HG02943 (cell line): ENCODE results near the gene WWOX.

Source experiments
- ATAC-seq: cut with Tn5 transposase; IDR thresholded peaks from one replicate; pipeline ENCODE4 v1.9.1; 2021; ENCODE audit warnings: mild to moderate bottlenecking, low read depth, moderate library complexity; ENCODE audit not compliant: unreplicated experiment

The WWOX gene

GRCh38 chr16:78381060-78381459 is 281.6 kb downstream of the WWOX start:
- ATAC-seq: no peak

DNA sequence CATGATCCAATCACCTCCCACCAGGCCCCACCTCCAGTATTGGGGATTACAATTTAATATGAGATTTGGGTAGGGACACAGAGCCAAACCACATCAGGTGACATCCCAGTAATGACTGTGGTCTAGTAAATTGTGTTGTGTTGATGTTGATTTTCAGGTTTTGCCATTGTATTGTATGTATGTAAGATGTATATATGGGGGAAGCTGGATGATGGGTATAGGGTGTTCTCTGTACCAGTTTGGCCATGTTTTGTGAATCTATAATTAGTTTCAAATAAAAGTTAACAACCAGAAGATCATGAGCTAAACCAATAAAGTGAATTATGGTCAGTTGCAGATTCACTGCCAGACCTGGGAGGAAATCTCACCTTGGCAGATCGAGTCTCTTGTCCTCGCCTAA is 283.7 kb downstream of the WWOX start:
- no peak for ATAC-seq

GRCh38 chr16:78385086-78385805 is 285.8 kb downstream of the WWOX start:
- ATAC-seq: no peak

- no peak for ATAC-seq
These were observed 287.3 kb downstream of the WWOX start for GRCh38 chr16:78386557-78387324.

DNA sequence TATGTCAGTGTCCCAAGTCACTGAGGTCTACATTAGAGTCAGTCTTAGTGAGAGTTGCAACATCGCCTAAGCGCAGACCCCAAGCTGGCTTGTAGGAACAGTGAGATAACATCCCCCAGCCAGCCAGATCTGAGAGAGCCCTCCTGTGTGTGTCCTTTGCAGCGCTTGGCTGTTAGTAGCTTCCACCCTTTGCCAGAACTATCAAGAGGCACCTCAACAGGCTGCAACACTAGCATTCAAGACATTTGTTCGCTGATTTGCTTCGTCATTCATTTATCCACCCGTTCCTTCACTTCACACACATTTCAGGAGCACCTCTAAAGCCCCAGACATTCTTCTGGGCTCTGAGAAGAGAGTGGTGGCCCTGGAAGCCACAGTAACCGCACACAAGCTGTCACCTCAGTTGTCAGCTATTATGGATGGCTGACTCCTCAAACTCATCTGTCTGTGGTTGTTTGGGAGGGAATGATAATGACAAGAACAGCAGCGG is 289.6 kb downstream of the WWOX start:
- ATAC-seq: no peak

- ATAC-seq: no peak
These were observed 290.6 kb downstream of the WWOX start for GRCh38 chr16:78390092-78390491.

GRCh38 chr16:78390508-78391324 is 291.3 kb downstream of the WWOX start:
- no peak for ATAC-seq

DNA sequence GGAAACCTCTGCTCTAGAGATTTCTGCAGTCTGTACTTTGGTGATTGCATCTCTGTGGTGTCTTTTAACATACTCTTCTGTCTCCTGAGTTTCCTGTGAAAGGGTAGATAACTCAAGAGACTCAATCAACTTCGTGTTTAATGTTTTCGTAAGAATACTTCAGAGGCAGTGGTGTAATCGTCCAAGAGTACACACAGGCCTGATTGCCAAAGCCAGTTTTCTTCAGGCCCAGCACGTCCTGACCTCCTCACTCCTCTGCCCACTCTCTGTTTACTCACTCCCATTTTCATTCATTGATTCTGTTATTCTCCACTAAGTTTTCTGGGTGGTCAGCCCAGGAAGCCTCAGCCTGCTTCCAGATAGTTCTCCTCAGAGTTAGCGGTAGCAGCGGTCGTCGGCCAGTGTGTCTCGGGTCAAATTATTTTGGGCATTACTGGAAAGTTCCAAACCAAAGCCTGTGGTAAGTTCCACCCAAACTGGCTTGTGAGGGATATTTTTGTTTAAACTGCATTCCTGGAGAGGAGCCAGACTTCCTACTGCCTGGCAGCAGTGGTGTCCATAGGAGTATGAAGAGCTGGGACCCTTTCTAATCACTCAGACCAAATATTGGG is 293.2 kb downstream of the WWOX start:
- ATAC-seq: no peak

DNA sequence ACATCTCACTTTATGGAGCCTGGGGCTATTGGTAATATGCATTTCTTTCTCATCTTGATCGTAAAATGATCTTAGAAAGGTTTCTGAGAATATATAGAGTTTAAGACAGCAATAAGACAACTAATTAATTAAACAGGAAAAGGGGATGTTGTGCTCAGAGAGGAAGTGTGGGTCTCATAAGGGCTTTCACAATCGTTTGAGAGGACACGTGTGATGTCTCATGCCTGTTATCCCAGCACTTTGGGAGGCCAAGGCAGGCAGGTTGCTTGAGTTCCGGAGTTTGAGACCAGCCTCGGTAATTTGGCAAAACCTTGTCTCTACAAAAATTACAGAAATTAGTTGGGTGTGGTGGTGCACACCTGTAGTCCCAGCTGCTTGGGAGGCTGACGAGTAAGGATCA is 295.6 kb downstream of the WWOX start:
- no peak for ATAC-seq

GRCh38 chr16:78396046-78396445 is 296.6 kb downstream of the WWOX start:
- no peak for ATAC-seq

DNA sequence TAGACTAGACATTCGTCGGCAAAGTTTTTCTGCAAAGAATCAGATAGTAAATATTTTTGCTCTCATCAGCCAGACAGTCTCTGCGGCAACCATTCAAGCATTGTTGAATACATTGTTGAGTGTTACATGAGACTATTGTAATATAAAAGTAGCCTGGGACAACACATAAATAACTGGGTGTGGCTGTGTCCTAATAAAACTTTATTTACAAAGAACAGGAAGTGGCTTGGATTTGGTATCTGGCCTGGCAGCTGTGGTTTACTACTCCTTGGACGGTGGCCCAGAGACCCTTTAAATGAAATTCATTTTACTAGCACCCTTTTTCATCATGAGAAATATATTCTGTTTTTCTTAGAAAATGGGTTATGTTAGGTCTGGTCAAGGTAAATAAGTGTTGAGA is 297.2 kb downstream of the WWOX start:
- no peak for ATAC-seq

DNA sequence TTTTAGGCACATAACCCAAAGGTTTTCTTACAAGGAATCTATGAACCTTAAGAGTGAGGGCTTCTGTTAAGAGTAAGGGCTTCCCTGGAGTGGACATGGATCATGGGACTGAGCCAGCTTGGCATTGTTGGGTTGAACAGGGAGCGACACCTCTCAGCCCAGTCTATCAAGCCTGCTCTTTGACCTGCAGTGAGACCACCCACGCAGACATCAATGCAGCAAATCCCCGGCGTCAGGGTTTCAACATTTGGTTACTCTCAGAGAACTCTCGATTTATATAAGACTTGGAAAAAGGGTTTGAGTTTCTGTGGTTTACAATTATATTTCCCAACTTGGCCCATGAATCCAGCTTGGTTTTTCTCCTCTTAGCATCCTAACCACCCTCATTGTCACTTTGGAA is 299.9 kb downstream of the WWOX start:
- ATAC-seq: no peak

GRCh38 chr16:78402833-78403232 is 303.4 kb downstream of the WWOX start:
- ATAC-seq: no peak

DNA sequence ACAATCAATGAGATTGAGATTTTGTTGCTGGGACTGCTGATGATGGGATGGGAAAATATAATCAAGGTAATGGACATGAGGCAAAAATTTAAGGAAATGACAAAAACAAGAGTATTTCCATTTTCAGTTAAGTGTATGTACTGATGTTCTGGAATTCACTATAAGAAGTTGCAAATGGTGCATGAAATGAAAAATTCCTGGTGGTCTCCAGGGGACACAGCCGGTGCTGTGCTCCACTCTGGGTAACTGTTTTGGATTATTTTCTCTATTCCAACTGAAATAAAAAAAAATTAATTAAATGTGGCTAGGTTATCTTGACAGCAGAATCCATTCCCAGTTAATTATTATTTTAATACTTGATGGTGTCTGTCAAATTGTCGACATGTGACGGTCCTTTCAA is 305.6 kb downstream of the WWOX start:
- no peak for ATAC-seq

DNA sequence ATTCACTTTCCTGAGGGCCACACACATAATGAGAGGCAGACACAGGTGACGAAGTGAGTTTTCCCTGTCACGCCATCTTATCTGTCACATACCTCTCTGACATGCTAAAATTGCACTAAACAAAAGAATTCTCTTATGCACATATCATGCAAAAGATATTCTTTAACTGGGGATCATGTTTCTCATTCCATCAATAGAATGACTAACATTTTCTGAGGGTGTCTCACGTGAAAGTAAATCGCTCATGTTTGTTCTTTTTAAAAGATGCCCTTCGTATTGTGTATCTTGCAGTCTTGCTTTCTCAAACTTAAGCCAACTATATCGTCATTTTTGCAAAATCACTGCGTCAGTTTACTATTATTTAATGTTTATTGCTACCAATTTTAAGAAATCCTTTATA is 306.4 kb downstream of the WWOX start:
- no peak for ATAC-seq

DNA sequence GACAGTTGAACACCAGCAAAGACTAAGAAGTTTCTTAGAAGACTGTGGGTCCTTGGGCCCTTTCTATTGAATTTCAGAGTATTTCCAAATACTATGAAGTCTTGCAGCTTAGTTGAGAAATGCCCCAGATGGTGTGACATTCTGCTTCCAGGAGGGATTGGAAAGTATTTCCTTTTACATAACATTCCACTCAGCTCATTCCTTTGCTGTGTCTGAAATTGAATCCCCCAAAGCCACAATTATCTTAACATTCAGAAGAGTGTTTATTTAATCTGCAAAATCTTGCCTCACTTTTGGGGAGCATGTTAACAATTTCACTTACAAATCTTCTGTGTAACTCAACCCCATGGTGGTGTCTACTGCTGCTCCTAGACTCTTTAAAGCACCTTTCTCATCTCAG is 307.7 kb downstream of the WWOX start:
- no peak for ATAC-seq

- ATAC-seq: no peak
These were observed 314.2 kb downstream of the WWOX start for GRCh38 chr16:78413651-78414050.

GRCh38 chr16:78415013-78415412 is 315.6 kb downstream of the WWOX start:
- ATAC-seq: no peak

DNA sequence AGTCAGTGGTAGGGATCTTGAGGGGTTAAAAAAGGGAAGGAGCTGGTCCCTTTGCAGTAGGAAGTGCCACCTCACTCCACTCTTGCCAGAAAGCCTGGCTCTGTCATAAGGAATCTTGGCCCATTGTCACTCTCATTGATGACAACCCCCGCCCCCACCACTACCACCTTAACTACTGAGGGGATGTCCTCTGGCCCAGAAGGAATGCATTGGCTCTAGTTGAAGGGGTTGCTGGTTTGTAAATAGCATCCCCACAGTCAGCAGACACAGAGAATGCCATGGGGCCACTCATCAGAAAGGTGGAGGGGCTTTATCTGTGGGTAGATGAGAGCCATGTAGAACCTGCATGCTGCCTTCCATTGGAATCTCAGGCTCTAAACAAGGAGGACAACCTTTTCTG is 316.2 kb downstream of the WWOX start:
- ATAC-seq: no peak

DNA sequence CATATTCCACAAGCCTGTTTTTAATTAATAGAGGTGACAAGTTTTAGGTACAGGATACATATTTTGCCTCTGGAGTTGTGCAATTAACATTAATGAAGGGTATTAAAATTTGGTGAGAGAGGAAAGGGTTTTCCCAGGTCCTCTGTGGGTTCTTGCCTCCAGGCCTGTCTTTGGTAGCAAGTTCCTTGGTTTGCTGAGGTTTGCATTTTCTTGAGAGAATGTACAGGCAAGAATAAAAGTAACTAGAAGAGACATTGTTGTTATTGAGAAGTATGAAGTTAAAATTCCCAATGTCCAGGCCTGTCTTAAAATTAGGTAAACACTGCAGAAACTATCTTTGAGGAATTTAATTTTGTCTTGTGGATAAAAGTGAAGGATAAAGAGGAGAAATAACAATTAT is 316.9 kb downstream of the WWOX start:
- ATAC-seq: no peak
